ENCODE data around the gene PCDH9. TPM values are rescaled to one million over a fixed set of nuclear protein-coding genes. Genes with fewer than 3 reads are reported as not detected.
"Not testable (repeated sequence)": the region's sequence is repeated elsewhere in the genome, so short reads cannot be mapped to it uniquely, and the experiment has no call there.

The PCDH9 gene
- total and polyA plus RNA-seq, 11 donors: 3.0 to 39.6 (median 21.6) TPM

DNA sequence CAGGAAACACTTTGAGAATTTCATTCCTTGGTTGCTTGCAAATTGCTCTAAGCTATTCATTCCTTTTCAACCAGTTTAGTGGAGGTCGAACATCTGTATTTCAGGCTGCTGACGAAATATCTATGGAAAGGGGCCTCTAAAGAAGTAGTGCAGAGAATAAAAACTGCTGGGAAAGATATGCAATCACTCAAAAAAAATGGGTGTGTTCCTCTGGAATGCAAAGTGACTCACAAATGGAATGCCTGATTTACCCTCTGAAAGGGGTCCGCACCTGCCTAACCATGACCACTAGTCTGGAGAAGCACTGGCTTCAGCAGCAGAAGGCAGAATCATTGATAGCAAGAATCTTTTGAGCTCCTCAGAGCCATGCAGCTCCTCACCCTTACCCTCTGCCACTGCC is 129.4 kb downstream of the PCDH9 start:
- WGBS, 4 donors: 85 to 91% (median 87%) methylated on average over 3 of the region's 3 CpGs
- no peak for DNase-seq
- Histone ChIP-seq H3K4me3 (no peak overlapping the region), H3K27ac (no peak overlapping the region), H3K36me3 (no peaks in the 10 kb centered on the region), H3K4me1 (peaks cover 0 to 16% (median 0%) of the 10 kb centered on the region in 12 donors), H3K27me3 (no peaks in the 10 kb centered on the region), H3K9me3 (no peaks in the 10 kb centered on the region)
- ATAC-seq: no peak
- TF ChIP-seq POLR2A (IDR thresholded peaks at IDR 0.05): no peak
- TF ChIP-seq, protein P1, sequence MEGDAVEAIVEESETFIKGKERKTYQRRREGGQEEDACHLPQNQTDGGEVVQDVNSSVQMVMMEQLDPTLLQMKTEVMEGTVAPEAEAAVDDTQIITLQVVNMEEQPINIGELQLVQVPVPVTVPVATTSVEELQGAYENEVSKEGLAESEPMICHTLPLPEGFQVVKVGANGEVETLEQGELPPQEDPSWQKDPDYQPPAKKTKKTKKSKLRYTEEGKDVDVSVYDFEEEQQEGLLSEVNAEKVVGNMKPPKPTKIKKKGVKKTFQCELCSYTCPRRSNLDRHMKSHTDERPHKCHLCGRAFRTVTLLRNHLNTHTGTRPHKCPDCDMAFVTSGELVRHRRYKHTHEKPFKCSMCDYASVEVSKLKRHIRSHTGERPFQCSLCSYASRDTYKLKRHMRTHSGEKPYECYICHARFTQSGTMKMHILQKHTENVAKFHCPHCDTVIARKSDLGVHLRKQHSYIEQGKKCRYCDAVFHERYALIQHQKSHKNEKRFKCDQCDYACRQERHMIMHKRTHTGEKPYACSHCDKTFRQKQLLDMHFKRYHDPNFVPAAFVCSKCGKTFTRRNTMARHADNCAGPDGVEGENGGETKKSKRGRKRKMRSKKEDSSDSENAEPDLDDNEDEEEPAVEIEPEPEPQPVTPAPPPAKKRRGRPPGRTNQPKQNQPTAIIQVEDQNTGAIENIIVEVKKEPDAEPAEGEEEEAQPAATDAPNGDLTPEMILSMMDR (IDR thresholded peaks at IDR 0.05): no peak
- intact Hi-C loops (cut with DNase I): no loop called here

DNA sequence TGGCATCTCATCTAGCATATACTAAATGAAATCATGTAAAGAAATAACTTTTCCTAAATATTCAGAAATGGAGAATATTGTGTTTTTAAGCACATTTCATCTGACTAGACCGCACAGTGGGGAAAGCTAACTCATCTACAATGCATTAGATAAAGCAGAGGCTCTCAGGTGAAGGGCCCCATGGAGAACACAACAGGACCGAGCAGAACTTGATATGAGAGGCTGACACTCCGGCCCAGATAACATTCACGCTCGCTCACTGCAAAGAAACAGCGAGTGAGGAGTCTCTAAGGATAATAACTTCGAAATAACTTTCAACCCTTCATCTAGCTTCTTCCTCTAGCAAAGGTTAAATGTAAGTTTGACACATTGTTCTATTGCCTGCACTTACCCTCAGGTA is 130.6 kb downstream of the PCDH9 start:
- peak in 1 of 4 donors; percentile 47 for ATAC-seq
- no peak overlapping the region for H3K27ac ChIP-seq
- intact Hi-C loops (cut with DNase I): loop anchor here in 3 of 10 donors (5.0 kb wide), 3 partner anchors 33 to 133 kb away; partner anchors contain the start of gene PCDH9 (in 1 of the 3)

DNA sequence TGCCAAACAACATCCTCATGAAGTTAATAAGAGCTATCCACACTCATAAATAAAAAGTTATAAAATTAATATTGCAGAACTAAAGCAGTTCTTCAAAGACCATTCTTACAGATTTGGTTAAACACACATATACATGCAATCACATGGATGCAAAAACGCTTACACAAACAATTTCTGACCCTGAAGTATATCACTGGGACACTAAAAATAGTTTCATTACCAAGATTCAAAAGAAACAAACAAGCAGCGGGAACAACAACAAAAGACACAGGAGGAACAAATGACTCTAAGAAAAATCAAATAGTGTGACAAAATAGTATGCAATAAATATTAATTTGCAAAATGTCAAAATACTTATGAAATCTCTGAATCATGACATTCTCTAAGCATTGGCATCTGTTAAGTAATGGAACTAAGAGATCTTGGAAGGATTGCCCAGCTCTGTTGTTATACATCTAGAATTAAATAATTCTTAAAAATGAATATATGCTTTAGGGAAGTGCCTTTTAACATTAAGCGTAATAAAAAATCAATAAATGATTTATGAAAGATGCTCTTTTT is 132.2 kb downstream of the PCDH9 start:
- ATAC-seq (no peak), DNase-seq (no peak)
- intact Hi-C loops (cut with DNase I): loop anchor here in 3 of 10 donors (5.0 kb wide), 3 partner anchors 34 to 134 kb away; partner anchors contain the start of gene PCDH9 (in 1 of the 3)
- H3K4me3 ChIP-seq: no peak overlapping the region
- TF ChIP-seq, protein P1 (IDR thresholded peaks at IDR 0.05): no peak
- no peak for TF ChIP-seq POLR2A (IDR thresholded peaks at IDR 0.05)
- no peaks in the 10 kb centered on the region for H3K9me3 ChIP-seq
- H3K27me3 ChIP-seq: no peaks in the 10 kb centered on the region
- peaks cover 0 to 16% (median 0%) of the 10 kb centered on the region in 12 donors for H3K4me1 ChIP-seq
- WGBS, 4 donors: 62 to 73% (median 68%) methylated on average over 3 of the region's 3 CpGs
- no peak overlapping the region for H3K27ac ChIP-seq
- H3K36me3 ChIP-seq: no peaks in the 10 kb centered on the region

More for the DNA sequence above, 130.6 kb downstream of the PCDH9 start:
- TF ChIP-seq, protein P1 (IDR thresholded peaks at IDR 0.05): no peak
- TF ChIP-seq POLR2A (IDR thresholded peaks at IDR 0.05): no peak
- Histone ChIP-seq H3K36me3 (no peaks in the 10 kb centered on the region), H3K27me3 (no peaks in the 10 kb centered on the region), H3K4me3 (no peak overlapping the region), H3K9me3 (no peaks in the 10 kb centered on the region), H3K4me1 (peaks cover 0 to 16% (median 0%) of the 10 kb centered on the region in 12 donors)
- no peak for DNase-seq
- 67 to 78% (median 75%) methylated on average over 7 of the region's 7 CpGs for WGBS, 4 donors

DNA sequence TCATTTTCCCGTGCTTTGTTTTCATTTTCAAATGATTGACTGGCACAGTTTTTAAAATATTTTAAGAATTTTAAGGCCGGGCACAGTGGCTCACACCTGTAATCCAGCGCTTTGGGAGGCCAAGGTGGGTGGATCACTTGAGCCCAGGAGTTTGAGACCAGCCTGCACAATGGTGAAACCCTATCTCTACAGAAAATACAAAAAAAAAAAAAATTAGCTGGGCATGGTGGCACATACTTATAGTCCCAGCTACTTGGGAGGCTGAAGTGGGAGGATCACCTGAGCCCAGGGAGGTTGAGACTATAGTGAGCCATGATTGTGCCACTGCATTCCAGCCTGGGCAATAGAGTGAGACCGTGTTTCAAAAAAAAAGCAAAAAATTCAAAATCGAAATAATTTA is 133.2 kb downstream of the PCDH9 start:
- peaks cover 0 to 14% (median 0%) of the 10 kb centered on the region in 12 donors for H3K4me1 ChIP-seq
- not testable (repeated sequence) for H3K9me3 ChIP-seq, ATAC-seq, H3K36me3 ChIP-seq, DNase-seq, H3K4me3 ChIP-seq, H3K27ac ChIP-seq, H3K27me3 ChIP-seq
- intact Hi-C loops (cut with DNase I): loop anchor here in 3 of 10 donors (5.0 kb wide), 3 partner anchors 35 to 135 kb away; partner anchors contain the start of gene PCDH9 (in 1 of the 3)
- 89 to 94% (median 93%) methylated on average over 5 of the region's 5 CpGs for whole genome bisulfite sequencing, 4 donors

Measured in heart left ventricle (tissue), 16 donors.